Measurements from ENCODE around the gene CD8B2.

GRCh38 chr2:106532236-106532635 lies 45.1 kb downstream of the CD8B2 start:
- TF ChIP-seq CTCF (IDR thresholded peaks at IDR 0.05) (no peak), POLR2A (IDR thresholded peaks at IDR 0.05) (no peak)

Measured in tibial nerve (tissue), 3 donors.